A549 (cell line): Measurements from ENCODE around the gene CD48. TPM values are rescaled to one million over a fixed set of nuclear protein-coding genes. Genes with fewer than 3 reads are reported as not detected.

Experiments
- ATAC-seq, 2 experiments: fragments of 200-7000 bp in 1 of 2; fragments of >200 bp in 1 of 2; cut with Nextera tagmentation in 1 of 2; cut with Tn5 transposase in 1 of 2; 3 replicates each; pipeline versions ENCODE4 v1.8.0 to v1.9.1; 2018 to 2020; ENCODE audit warnings: mild to moderate bottlenecking in 1 of 2, moderate library complexity in 1 of 2
- CTCF ChIA-PET: fragments of 300-600 bp; sonication (Branson Sonifier 250); formaldehyde crosslinking; extraction: SDS; loops from one replicate; lab custom pipeline; 2021; ENCODE audit warnings: antibody characterized with exemption, inconsistent platforms; lab: Yijun Ruan, JAX
- POLR2A ChIA-PET: fragments of 350-600 bp; formaldehyde crosslinking; extraction: SDS; loops from one replicate; lab custom pipeline; 2021; ENCODE audit warnings: antibody characterized with exemption, inconsistent platforms; lab: Yijun Ruan, JAX
- DNase-seq, 2 experiments: peaks; one replicate each; pipeline versions ENCODE4 v3.0.0 to v3.0.0-alpha.2; 2011 to 2016; ENCODE audit warnings: low read depth in 1 of 2, low spot score in 1 of 2
- FAIRE-seq: peaks from 2 replicates; lab custom pipeline; 2011; peaks lifted over from hg19 to GRCh38; lab: Jason Lieb, UNC
- H3K27ac ChIP-seq, 2 experiments: fragments of >200 bp; sonication (Bioruptor Twin); formaldehyde crosslinking; 3 replicates each; pipeline ENCODE4 v1.5.1; 2016 to 2017
- H3K4me1 ChIP-seq: fragments of >200 bp; sonication (Bioruptor Twin); formaldehyde crosslinking; 3 replicates; pipeline ENCODE4 v1.6.1; 2016
- H3K4me2 ChIP-seq: fragments of >200 bp; sonication (Bioruptor Twin); formaldehyde crosslinking; 3 replicates; pipeline ENCODE4 v1.6.1; 2016
- H3K4me3 ChIP-seq: fragments of >200 bp; sonication (Bioruptor Twin); formaldehyde crosslinking; 3 replicates; pipeline ENCODE4 v1.5.1; 2016
- H3K9me3 ChIP-seq: fragments of >200 bp; sonication (Bioruptor Twin); formaldehyde crosslinking; 3 replicates; pipeline ENCODE4 v1.6.1; 2016
- CBX8 ChIP-seq: fragments of 200-600 bp; sonication (generic); IDR thresholded peaks from 2 replicates; pipeline ENCODE4 v1.6.1; 2016
- CHD2 ChIP-seq: fragments of 150-350 bp; IDR thresholded peaks from 2 replicates; pipeline ENCODE4 v1.6.1; 2014; ENCODE audit warnings: low read length; ENCODE audit not compliant: partially characterized antibody
- EHF ChIP-seq: fragments of 250-450 bp; sonication (Bioruptor Pico); IDR thresholded peaks from 2 replicates; pipeline ENCODE4 v1.5.0; 2020; ENCODE audit warnings: mild to moderate bottlenecking
- ESRRA ChIP-seq: fragments of 150-350 bp; IDR thresholded peaks from 2 replicates; pipeline ENCODE4 v1.6.1; 2014; ENCODE audit warnings: mild to moderate bottlenecking, low read length, borderline replicate concordance
- FOXS1 ChIP-seq: fragments of 250-450 bp; sonication (Bioruptor Pico); IDR thresholded peaks from 2 replicates; pipeline ENCODE4 v1.5.0; 2020; ENCODE audit warnings: mild to moderate bottlenecking, moderate library complexity
- GATA3 ChIP-seq: IDR thresholded peaks from 2 replicates; pipeline ENCODE4 v1.6.1; 2012; ENCODE audit warnings: borderline replicate concordance
- HOXB13 ChIP-seq: fragments of 250-450 bp; sonication (Bioruptor Pico); IDR thresholded peaks from 2 replicates; pipeline ENCODE4 v1.5.0; 2020; ENCODE audit warnings: low read depth, mild to moderate bottlenecking, moderate library complexity
- HOXB5 ChIP-seq: fragments of 250-450 bp; sonication (Bioruptor Pico); IDR thresholded peaks from 2 replicates; pipeline ENCODE4 v1.5.0; 2020; ENCODE audit warnings: mild to moderate bottlenecking, moderate library complexity
- JUN ChIP-seq, 2 experiments: fragments of >200 bp; sonication (Bioruptor Twin); formaldehyde crosslinking; IDR thresholded peaks; 2 replicates in 1 of 2; 3 replicates in 1 of 2; pipeline ENCODE4 v1.6.1; 2016 to 2017
- NFE2L2 ChIP-seq: fragments of 150-350 bp; conservative IDR thresholded peaks from 2 replicates; pipeline ENCODE4 v1.6.1; 2014; ENCODE audit warnings: low read length
- NPAS2 ChIP-seq: fragments of 250-450 bp; sonication (Bioruptor Pico); IDR thresholded peaks from 2 replicates; pipeline ENCODE4 v1.8.0; 2022; ENCODE audit warnings: mild to moderate bottlenecking, moderate library complexity, borderline replicate concordance
- PHF8 ChIP-seq: fragments of 200-600 bp; sonication (generic); IDR thresholded peaks from 2 replicates; pipeline ENCODE4 v1.6.1; 2016; ENCODE audit warnings: low read depth, mild to moderate bottlenecking, antibody characterized with exemption, moderate library complexity, borderline replicate concordance
- RAD21 ChIP-seq, 2 experiments: fragments of >200 bp in 1 of 2; sonication (Bioruptor Twin) in 1 of 2; formaldehyde crosslinking in 1 of 2; IDR thresholded peaks in 1 of 2; conservative IDR thresholded peaks in 1 of 2; 2 replicates in 1 of 2; 3 replicates in 1 of 2; pipeline ENCODE4 v1.6.1; 2012 to 2018; ENCODE audit warnings: inconsistent platforms in 1 of 2
- TFCP2L1 ChIP-seq: fragments of 250-450 bp; sonication (Bioruptor Pico); IDR thresholded peaks from 2 replicates; pipeline ENCODE4 v1.5.0; 2021; ENCODE audit warnings: mild to moderate bottlenecking
- ZSCAN20 ChIP-seq: fragments of 250-450 bp; sonication (Bioruptor Pico); IDR thresholded peaks from 2 replicates; pipeline ENCODE4 v1.8.0; 2022; ENCODE audit warnings: mild to moderate bottlenecking, moderate library complexity
- WGBS: methylation state at CpG from one replicate; pipeline ENCODE4 v1.1.6; 2017; ENCODE audit errors: missing lambda C conversion rate; 5-methylcytosine and 5-hydroxymethylcytosine counted together
- polyA plus RNA-seq, 4 experiments: library from polyadenylated mRNA; depleted of rRNA in 3 of 4; stranded (reverse); fragments of >200 nt; fragmentation: RNase III in 1 of 4; extraction: RNeasy Plus Mini Kit Qiagen cat#74134 plus additional on column Dnase treatment in 1 of 4; gene quantifications; 2 replicates in 3 of 4; 3 replicates in 1 of 4; pipeline ENCODE4 v1.2.3, GENCODE V29; 2011 to 2017
- TF ChIP-seq, protein P1 (sequence below): fragments of 200-600 bp; sonication (generic); IDR thresholded peaks from 2 replicates; pipeline ENCODE4 v1.6.1; 2016; ENCODE audit warnings: antibody characterized with exemption, mild to moderate bottlenecking, moderate library complexity
- TF ChIP-seq, protein P2 (sequence below): fragments of 450-650 bp; IDR thresholded peaks from 2 replicates; pipeline ENCODE4 v1.6.1; 2014; ENCODE audit warnings: antibody characterized with exemption
- TF ChIP-seq, protein P3 (sequence below): IDR thresholded peaks from 2 replicates; pipeline ENCODE4 v1.6.1; 2012
- TF ChIP-seq, protein P4 (sequence below): IDR thresholded peaks from 2 replicates; pipeline ENCODE4 v1.6.1; 2012; ENCODE audit warnings: low read depth, borderline replicate concordance

CD48 gene
- polyA plus RNA-seq, 2 of the 4 experiments (the other 2 are of a cell fraction), result not detected

DNA sequence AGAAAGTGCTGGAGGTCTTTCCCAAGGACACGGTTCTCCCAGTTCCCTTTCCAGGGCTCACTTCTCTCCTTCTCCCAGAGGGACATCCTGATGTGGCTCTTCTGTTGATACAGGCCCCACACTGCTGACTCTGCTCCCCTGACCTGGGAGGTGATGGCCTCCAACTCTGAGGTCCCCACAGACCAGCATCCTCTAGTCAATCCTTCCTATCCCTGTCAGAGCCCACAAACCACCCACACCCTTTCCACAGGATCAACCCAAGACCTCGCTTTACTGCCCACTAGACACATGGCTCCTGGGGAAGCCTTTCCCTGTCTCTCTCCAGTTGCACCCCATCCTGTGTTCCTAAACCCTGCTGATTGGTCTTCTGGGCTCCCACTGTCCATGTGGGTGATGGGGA is 39.0 kb upstream of the CD48 start:
- FAIRE-seq (no peak), DNase-seq (no peak), ATAC-seq (no peak)
- H3K9me3 ChIP-seq, result no peaks in the 10 kb centered on the region
- no peak overlapping the region for H3K27ac ChIP-seq
- CTCF ChIA-PET, result interaction anchor here (1.0 kb wide), 1 partner anchor 80 kb away, joined by 3 read pairs; no protein-coding TSS in a partner anchor
- TF ChIP-seq RAD21 (conservative IDR thresholded peaks at IDR 0.05 in 1 of 2, IDR thresholded peaks at IDR 0.05 in 1 of 2) (no peak), PHF8 (no peak), EHF (no peak), CBX8 (no peak), FOXS1 (CRISPR knock-in tag) (no peak), NFE2L2 (no peak), JUN (IDR thresholded peaks at IDR 0.05) (no peak), NPAS2 (CRISPR knock-in tag) (no peak), HOXB5 (CRISPR knock-in tag) (no peak), ZSCAN20 (no peak), CHD2 (no peak), ESRRA (no peak), TFCP2L1 (CRISPR knock-in tag) (no peak)
- TF ChIP-seq, protein P1, sequence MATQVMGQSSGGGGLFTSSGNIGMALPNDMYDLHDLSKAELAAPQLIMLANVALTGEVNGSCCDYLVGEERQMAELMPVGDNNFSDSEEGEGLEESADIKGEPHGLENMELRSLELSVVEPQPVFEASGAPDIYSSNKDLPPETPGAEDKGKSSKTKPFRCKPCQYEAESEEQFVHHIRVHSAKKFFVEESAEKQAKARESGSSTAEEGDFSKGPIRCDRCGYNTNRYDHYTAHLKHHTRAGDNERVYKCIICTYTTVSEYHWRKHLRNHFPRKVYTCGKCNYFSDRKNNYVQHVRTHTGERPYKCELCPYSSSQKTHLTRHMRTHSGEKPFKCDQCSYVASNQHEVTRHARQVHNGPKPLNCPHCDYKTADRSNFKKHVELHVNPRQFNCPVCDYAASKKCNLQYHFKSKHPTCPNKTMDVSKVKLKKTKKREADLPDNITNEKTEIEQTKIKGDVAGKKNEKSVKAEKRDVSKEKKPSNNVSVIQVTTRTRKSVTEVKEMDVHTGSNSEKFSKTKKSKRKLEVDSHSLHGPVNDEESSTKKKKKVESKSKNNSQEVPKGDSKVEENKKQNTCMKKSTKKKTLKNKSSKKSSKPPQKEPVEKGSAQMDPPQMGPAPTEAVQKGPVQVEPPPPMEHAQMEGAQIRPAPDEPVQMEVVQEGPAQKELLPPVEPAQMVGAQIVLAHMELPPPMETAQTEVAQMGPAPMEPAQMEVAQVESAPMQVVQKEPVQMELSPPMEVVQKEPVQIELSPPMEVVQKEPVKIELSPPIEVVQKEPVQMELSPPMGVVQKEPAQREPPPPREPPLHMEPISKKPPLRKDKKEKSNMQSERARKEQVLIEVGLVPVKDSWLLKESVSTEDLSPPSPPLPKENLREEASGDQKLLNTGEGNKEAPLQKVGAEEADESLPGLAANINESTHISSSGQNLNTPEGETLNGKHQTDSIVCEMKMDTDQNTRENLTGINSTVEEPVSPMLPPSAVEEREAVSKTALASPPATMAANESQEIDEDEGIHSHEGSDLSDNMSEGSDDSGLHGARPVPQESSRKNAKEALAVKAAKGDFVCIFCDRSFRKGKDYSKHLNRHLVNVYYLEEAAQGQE, result no peak
- TF ChIP-seq, protein P2, sequence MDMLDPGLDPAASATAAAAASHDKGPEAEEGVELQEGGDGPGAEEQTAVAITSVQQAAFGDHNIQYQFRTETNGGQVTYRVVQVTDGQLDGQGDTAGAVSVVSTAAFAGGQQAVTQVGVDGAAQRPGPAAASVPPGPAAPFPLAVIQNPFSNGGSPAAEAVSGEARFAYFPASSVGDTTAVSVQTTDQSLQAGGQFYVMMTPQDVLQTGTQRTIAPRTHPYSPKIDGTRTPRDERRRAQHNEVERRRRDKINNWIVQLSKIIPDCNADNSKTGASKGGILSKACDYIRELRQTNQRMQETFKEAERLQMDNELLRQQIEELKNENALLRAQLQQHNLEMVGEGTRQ, result no peak
- TF ChIP-seq, protein P3, sequence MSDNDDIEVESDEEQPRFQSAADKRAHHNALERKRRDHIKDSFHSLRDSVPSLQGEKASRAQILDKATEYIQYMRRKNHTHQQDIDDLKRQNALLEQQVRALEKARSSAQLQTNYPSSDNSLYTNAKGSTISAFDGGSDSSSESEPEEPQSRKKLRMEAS, result no peak
- TF ChIP-seq, protein P4, sequence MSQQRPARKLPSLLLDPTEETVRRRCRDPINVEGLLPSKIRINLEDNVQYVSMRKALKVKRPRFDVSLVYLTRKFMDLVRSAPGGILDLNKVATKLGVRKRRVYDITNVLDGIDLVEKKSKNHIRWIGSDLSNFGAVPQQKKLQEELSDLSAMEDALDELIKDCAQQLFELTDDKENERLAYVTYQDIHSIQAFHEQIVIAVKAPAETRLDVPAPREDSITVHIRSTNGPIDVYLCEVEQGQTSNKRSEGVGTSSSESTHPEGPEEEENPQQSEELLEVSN, result no peak
- H3K4me2 ChIP-seq, result no peak overlapping the region
- POLR2A ChIA-PET, result no interaction called here
- no peak overlapping the region for H3K4me3 ChIP-seq
- H3K4me1 ChIP-seq, result peaks cover 15% of the 10 kb centered on the region
- 52% methylated on average over 2 of the region's 2 CpGs for WGBS

DNA sequence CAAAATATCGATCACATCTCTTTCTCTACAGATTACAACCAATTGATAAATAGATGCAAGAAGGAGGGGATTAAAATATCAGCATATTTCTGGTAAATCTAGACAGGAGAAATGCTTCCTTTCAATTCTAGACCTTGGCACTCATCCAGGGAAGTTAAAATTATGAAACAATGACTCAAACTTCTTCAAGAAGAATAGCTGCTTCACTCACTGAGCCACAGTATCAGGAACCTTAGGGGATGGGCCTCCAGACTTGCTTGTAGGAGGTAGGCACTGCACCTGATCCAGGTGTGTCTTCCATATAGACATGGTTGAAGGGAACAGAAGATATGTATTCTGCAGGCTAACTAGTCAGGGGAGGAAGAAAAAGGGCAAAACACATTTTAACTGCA is 37.3 kb upstream of the CD48 start:
- ATAC-seq (peak in 1 of 2 experiments; percentile 37; a peak in 2 of 6 replicates), DNase-seq (peak; percentile 6 to 12), FAIRE-seq (no peak)
- 15% methylated on average over 1 of the region's 1 CpG for WGBS
- Histone ChIP-seq H3K4me1 (peaks cover 15% of the 10 kb centered on the region), H3K4me3 (0 out of 3 replicates have a peak overlapping the region, but pooled peaks have one; percentile 2), H3K4me2 (peak overlapping the region; percentile 63), H3K9me3 (no peaks in the 10 kb centered on the region), H3K27ac (peak overlapping the region in 1 of 2 experiments; percentile 60; a peak in 2 of 6 replicates)
- TF ChIP-seq GATA3 (no peak), HOXB13 (no peak), EHF (no peak)
- TF ChIP-seq, protein P2, result no peak
- ChIA-PET POLR2A (no interaction called here), CTCF (interaction anchor here (0.6 to 3.3 kb wide), 18 partner anchors 9 to 231 kb away, joined by 3 to 17 read pairs (median 4); partner anchors contain the start of gene SLAMF7)
